ENCODE data around the gene KRT14.
"Not testable (repeated sequence)": the region's sequence is repeated elsewhere in the genome, so short reads cannot be mapped to it uniquely, and the experiment has no call there.

KRT14 gene

GRCh38 chr17:41585301-41586056, 1.2 kb downstream of the KRT14 start:
- Histone ChIP-seq H3K36me3 (ENCODE audit: control insufficient read depth in 4 of 4, insufficient read depth in 4 of 4, low read length in 3 of 4) (no peaks in the 10 kb centered on the region), H3K4me1 (ENCODE audit: control extremely low read depth in 1 of 4, control insufficient read depth in 4 of 4, insufficient read depth in 4 of 4, low read length in 3 of 4) (no peaks in the 10 kb centered on the region), H3K27ac (ENCODE audit: insufficient read depth in 1 of 2, low read depth in 1 of 2, low read length in 2 of 2, poor library complexity in 1 of 2, severe bottlenecking in 2 of 2) (no peak overlapping the region), H3K4me3 (ENCODE audit: control insufficient read depth in 1 of 7, extremely low read depth in 1 of 7, insufficient read depth in 4 of 7, low read depth in 2 of 7, low read length in 6 of 7) (no peak overlapping the region), H3K27me3 (replicated peaks in 2 of 5; ENCODE audit: control insufficient read depth in 4 of 5, insufficient read depth in 5 of 5, low read length in 4 of 5) (peaks cover 0 to 8% (median 0%) of the 10 kb centered on the region in 5 experiments), H3K9me3 (ENCODE audit: control extremely low read depth in 1 of 5, control insufficient read depth in 4 of 5, insufficient read depth in 2 of 5, low read depth in 1 of 5, low read length in 4 of 5) (no peaks in the 10 kb centered on the region)
- CTCF ChIA-PET: interaction anchor here (2.0 kb wide), 1 partner anchor 77 kb away, joined by 7 read pairs; no protein-coding TSS in a partner anchor
- POLR2A ChIA-PET: no interaction called here
- 98% methylated on average over 5 of the region's 5 CpGs for WGBS (ENCODE audit: insufficient coverage)
- DNase-seq: no peak

GRCh38 chr17:41584331-41584927, 2.3 kb downstream of the KRT14 start:
- H3K27ac ChIP-seq (ENCODE audit: insufficient read depth in 1 of 2, low read depth in 1 of 2, low read length in 2 of 2, poor library complexity in 1 of 2, severe bottlenecking in 2 of 2); H3K27me3 ChIP-seq (replicated peaks in 2 of 5; ENCODE audit: control insufficient read depth in 4 of 5, insufficient read depth in 5 of 5, low read length in 4 of 5); H3K9me3 ChIP-seq (ENCODE audit: control extremely low read depth in 1 of 5, control insufficient read depth in 4 of 5, insufficient read depth in 2 of 5, low read depth in 1 of 5, low read length in 4 of 5); POLR2A ChIA-PET; DNase-seq; H3K4me3 ChIP-seq (ENCODE audit: control insufficient read depth in 1 of 7, extremely low read depth in 1 of 7, insufficient read depth in 4 of 7, low read depth in 2 of 7, low read length in 6 of 7); H3K36me3 ChIP-seq (ENCODE audit: control insufficient read depth in 4 of 4, insufficient read depth in 4 of 4, low read length in 3 of 4); H3K4me1 ChIP-seq (ENCODE audit: control extremely low read depth in 1 of 4, control insufficient read depth in 4 of 4, insufficient read depth in 4 of 4, low read length in 3 of 4): not testable (repeated sequence)
- whole genome bisulfite sequencing (ENCODE audit: insufficient coverage): 92% methylated on average over 8 of the region's 8 CpGs
- CTCF ChIA-PET: interaction anchor here (0.8 to 2.0 kb wide), 3 partner anchors 25 to 78 kb away, joined by 3 to 7 read pairs (median 3); no protein-coding TSS in a partner anchor

- ChIA-PET CTCF (interaction anchor here (1.4 to 2.0 kb wide), 3 partner anchors 10 to 79 kb away, joined by 3 to 7 read pairs (median 3); no protein-coding TSS in a partner anchor), POLR2A (no interaction called here)
- 91% methylated on average over 24 of the region's 33 CpGs for WGBS (ENCODE audit: insufficient coverage)
- Histone ChIP-seq H3K36me3 (ENCODE audit: control insufficient read depth in 4 of 4, insufficient read depth in 4 of 4, low read length in 3 of 4) (no peaks in the 10 kb centered on the region), H3K4me1 (ENCODE audit: control extremely low read depth in 1 of 4, control insufficient read depth in 4 of 4, insufficient read depth in 4 of 4, low read length in 3 of 4) (peaks cover 0 to 2% (median 1%) of the 10 kb centered on the region in 4 experiments), H3K27me3 (replicated peaks in 2 of 5; ENCODE audit: control insufficient read depth in 4 of 5, insufficient read depth in 5 of 5, low read length in 4 of 5) (peaks cover 0 to 8% (median 0%) of the 10 kb centered on the region in 5 experiments), H3K9me3 (ENCODE audit: control extremely low read depth in 1 of 5, control insufficient read depth in 4 of 5, insufficient read depth in 2 of 5, low read depth in 1 of 5, low read length in 4 of 5) (no peaks in the 10 kb centered on the region), H3K4me3 (ENCODE audit: control insufficient read depth in 1 of 7, extremely low read depth in 1 of 7, insufficient read depth in 4 of 7, low read depth in 2 of 7, low read length in 6 of 7) (no peak overlapping the region), H3K27ac (ENCODE audit: insufficient read depth in 1 of 2, low read depth in 1 of 2, low read length in 2 of 2, poor library complexity in 1 of 2, severe bottlenecking in 2 of 2) (no peak overlapping the region)
- no peak for DNase-seq
Observed at GRCh38 chr17:41583137-41584127, 3.3 kb downstream of the KRT14 start.

DNA sequence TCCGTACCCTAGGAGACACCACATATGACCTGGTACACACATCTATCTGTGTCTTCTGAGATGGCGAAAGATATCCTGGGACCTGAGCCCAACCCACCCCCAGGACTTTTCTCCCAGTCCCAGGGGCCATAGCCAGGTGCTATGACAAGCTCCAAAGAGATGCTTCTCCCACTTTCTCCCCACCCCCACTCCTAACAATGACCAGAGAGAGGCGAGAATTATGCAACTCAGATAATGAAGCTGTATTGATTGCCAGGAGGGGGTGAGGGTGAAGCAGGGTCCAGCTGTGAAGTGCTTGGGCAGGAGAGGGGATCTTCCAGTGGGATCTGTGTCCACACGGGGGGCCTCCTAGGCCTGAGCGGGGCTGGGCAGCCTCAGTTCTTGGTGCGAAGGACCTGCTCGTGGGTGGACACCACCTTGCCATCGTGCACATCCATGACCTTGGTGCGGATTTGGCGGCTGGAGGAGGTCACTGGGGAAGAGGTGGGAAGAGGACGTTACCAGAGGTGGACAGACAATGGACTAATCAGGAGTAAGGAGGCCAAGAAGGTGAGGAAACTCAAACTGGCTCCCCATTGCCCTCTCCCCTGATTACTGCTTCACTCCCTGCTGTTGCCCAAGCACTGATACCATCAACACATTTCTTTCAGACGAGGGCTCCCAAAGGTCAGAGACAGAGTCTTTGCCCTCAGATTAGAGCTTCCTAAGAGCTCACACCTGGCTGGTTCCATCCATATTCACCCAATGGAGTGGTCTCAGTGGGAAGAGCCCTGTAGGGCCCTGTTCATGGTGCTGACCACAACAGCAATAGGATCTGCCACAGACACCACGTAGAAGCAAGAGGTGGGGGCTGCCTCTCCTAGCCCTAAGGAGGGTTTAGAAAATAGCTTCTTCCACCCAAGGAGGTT, 4.4 kb downstream of the KRT14 start:
- H3K27ac ChIP-seq (ENCODE audit: insufficient read depth in 1 of 2, low read depth in 1 of 2, low read length in 2 of 2, poor library complexity in 1 of 2, severe bottlenecking in 2 of 2); H3K4me3 ChIP-seq (ENCODE audit: control insufficient read depth in 1 of 7, extremely low read depth in 1 of 7, insufficient read depth in 4 of 7, low read depth in 2 of 7, low read length in 6 of 7); H3K4me1 ChIP-seq (ENCODE audit: control extremely low read depth in 1 of 4, control insufficient read depth in 4 of 4, insufficient read depth in 4 of 4, low read length in 3 of 4); DNase-seq; H3K9me3 ChIP-seq (ENCODE audit: control extremely low read depth in 1 of 5, control insufficient read depth in 4 of 5, insufficient read depth in 2 of 5, low read depth in 1 of 5, low read length in 4 of 5); H3K27me3 ChIP-seq (replicated peaks in 2 of 5; ENCODE audit: control insufficient read depth in 4 of 5, insufficient read depth in 5 of 5, low read length in 4 of 5); POLR2A ChIA-PET; H3K36me3 ChIP-seq (ENCODE audit: control insufficient read depth in 4 of 4, insufficient read depth in 4 of 4, low read length in 3 of 4): not testable (repeated sequence)
- WGBS (ENCODE audit: insufficient coverage): 98% methylated on average over 6 of the region's 13 CpGs
- CTCF ChIA-PET: interaction anchor here (1.4 to 1.7 kb wide), 3 partner anchors 8 to 62 kb away, joined by 3 to 4 read pairs (median 4); no protein-coding TSS in a partner anchor

DNA sequence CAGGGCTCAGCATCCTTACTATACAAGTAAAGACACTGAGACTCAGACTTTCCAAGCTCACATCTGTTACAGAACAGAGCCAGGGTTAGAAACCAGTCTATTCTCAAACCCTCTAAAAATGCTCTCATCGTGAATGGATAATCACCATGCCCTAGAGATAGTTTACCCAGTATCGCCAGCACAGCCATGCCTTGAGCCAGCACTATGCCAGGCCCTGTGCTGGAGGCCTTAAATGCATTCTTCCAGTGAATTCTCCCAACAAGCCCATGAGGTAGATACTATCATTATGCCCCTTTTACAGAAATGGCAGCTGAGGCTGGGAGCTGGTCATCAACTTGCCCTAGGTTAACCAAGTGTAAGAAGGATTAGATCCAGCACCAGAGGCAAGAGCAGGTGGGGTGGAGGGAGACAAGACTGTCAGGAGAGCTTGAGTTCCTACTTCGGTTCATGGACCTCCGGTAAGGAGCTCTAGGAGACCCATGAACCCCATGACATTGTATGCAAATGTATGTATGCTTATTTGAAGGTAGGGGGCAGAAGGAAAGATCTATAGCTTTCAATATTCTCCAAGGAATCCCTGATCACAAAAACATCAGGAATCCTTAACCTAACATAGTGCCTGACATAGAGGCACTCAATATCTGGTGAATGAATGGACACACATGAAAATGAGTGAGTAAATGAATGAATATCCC, 5.2 kb downstream of the KRT14 start:
- 91% methylated on average over 3 of the region's 4 CpGs for WGBS (ENCODE audit: insufficient coverage)
- no peak for DNase-seq
- ChIA-PET CTCF (interaction anchor here (1.0 to 1.7 kb wide), 5 partner anchors 25 to 81 kb away, joined by 3 to 4 read pairs (median 3); no protein-coding TSS in a partner anchor), POLR2A (no interaction called here)
- Histone ChIP-seq H3K36me3 (ENCODE audit: control insufficient read depth in 4 of 4, insufficient read depth in 4 of 4, low read length in 3 of 4) (no peaks in the 10 kb centered on the region), H3K4me1 (ENCODE audit: control extremely low read depth in 1 of 4, control insufficient read depth in 4 of 4, insufficient read depth in 4 of 4, low read length in 3 of 4) (peaks cover 0 to 2% (median 1%) of the 10 kb centered on the region in 4 experiments), H3K4me3 (ENCODE audit: control insufficient read depth in 1 of 7, extremely low read depth in 1 of 7, insufficient read depth in 4 of 7, low read depth in 2 of 7, low read length in 6 of 7) (no peak overlapping the region), H3K27ac (ENCODE audit: insufficient read depth in 1 of 2, low read depth in 1 of 2, low read length in 2 of 2, poor library complexity in 1 of 2, severe bottlenecking in 2 of 2) (no peak overlapping the region), H3K9me3 (ENCODE audit: control extremely low read depth in 1 of 5, control insufficient read depth in 4 of 5, insufficient read depth in 2 of 5, low read depth in 1 of 5, low read length in 4 of 5) (no peaks in the 10 kb centered on the region), H3K27me3 (replicated peaks in 2 of 5; ENCODE audit: control insufficient read depth in 4 of 5, insufficient read depth in 5 of 5, low read length in 4 of 5) (peaks cover 0 to 8% (median 0%) of the 10 kb centered on the region in 5 experiments)
